ENCODE measurements around the gene ZFYVE28.

GRCh38 chr4:2256781-2257191 is 161.7 kb downstream of the ZFYVE28 start:
- no peak for TF ChIP-seq CTCF (conservative IDR thresholded peaks at IDR 0.05)
- TF ChIP-seq EZH2 (IDR thresholded peaks at IDR 0.05; ENCODE audit: low read depth) = no peak
